ENCODE measurements around the gene STK16. TPM values are rescaled to one million over a fixed set of nuclear protein-coding genes. Genes with fewer than 3 reads are reported as not detected.

Gene STK16
- total and polyA plus RNA-seq, 4 donors = 5.8 to 44.3 (median 23.7) TPM

DNA sequence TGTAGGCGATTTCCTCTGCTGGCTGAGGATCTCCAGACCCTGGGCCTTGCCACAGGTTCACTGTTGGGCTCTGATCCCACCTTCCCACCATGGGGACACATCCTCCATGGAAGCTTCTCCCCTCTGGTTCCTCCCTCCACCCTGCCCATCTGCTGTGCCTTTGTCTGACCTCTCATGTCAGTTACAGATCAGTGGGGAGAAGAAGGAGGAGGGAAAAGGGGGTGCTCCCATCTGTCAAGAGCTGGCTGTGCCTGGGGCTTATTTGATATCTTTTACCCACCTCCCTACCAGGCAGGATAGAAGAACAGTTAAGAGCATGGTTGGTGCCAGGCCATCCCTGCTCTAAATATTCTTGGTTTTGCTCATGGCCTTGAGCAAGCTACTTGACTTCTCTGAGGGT, 21.6 kb downstream of the STK16 start:
- Histone ChIP-seq H3K27me3 (ENCODE audit: control insufficient read depth in 4 of 4, insufficient read depth in 4 of 4, low read length in 3 of 4) (no peaks in the 10 kb centered on the region), H3K9me3 (ENCODE audit: control insufficient read depth in 4 of 4, low read length in 3 of 4) (no peaks in the 10 kb centered on the region), H3K9ac (ENCODE audit: low read depth in 1 of 2, low read length in 2 of 2) (no peak overlapping the region), H3K27ac (ENCODE audit: low read depth in 1 of 2, low read length in 2 of 2) (no peak overlapping the region), H3K4me3 (ENCODE audit: low read depth in 1 of 3, low read length in 3 of 3) (no peak overlapping the region), H3K4me1 (ENCODE audit: control insufficient read depth in 4 of 4, insufficient read depth in 4 of 4, low read length in 3 of 4) (peaks cover 6 to 16% (median 12%) of the 10 kb centered on the region in 4 donors), H3K36me3 (ENCODE audit: control insufficient read depth in 4 of 4, insufficient read depth in 3 of 4, low read depth in 1 of 4, low read length in 3 of 4) (no peaks in the 10 kb centered on the region)
- no peak for DNase-seq (ENCODE audit: low spot score)
- 94% methylated on average over 1 of the region's 1 CpG for WGBS
- TF ChIP-seq FOXA1 (IDR thresholded peaks at IDR 0.05) (no peak), RAD21 (IDR thresholded peaks at IDR 0.05) (no peak), RXRA (IDR thresholded peaks at IDR 0.05) (no peak), MAX (IDR thresholded peaks at IDR 0.05) (no peak), REST (IDR thresholded peaks at IDR 0.05) (no peak), YY1 (IDR thresholded peaks at IDR 0.05) (no peak), JUND (IDR thresholded peaks at IDR 0.05) (no peak), FOXA2 (IDR thresholded peaks at IDR 0.05) (no peak), NR2F2 (IDR thresholded peaks at IDR 0.05) (no peak), EGR1 (IDR thresholded peaks at IDR 0.05; ENCODE audit: low read depth in 2 of 2) (no peak)
- TF ChIP-seq, protein P1, sequence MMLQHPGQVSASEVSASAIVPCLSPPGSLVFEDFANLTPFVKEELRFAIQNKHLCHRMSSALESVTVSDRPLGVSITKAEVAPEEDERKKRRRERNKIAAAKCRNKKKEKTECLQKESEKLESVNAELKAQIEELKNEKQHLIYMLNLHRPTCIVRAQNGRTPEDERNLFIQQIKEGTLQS (IDR thresholded peaks at IDR 0.05) = no peak

DNA sequence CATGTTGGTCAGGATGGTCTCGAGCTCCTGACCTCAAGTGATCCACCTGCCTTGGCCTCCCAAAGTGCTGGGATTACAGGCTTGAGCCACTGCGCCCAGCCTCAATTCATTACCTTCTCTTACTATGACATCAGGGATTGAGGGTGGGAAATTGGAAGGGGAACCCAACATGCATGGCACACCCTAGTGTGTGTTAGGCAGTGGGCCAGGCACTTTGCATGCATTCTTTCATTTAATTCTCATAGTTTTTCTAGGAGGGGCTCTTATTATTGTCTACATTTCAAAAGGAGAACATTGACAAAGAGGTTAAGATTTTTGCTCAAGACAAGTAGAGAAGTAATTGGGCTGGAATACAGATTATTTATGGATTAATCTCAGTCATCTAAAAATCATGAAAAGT, 23.0 kb downstream of the STK16 start:
- no peak for DNase-seq (ENCODE audit: low spot score)
- H3K36me3 ChIP-seq (ENCODE audit: control insufficient read depth in 4 of 4, insufficient read depth in 3 of 4, low read depth in 1 of 4, low read length in 3 of 4) = no peaks in the 10 kb centered on the region
- no peak for TF ChIP-seq JUND (IDR thresholded peaks at IDR 0.05)
- TF ChIP-seq RXRA (IDR thresholded peaks at IDR 0.05) = no peak
- TF ChIP-seq TAF1 (conservative IDR thresholded peaks at IDR 0.05) = no peak
- TF ChIP-seq RAD21 (IDR thresholded peaks at IDR 0.05) = no peak
- no peak for TF ChIP-seq REST (IDR thresholded peaks at IDR 0.05)
- no peak for TF ChIP-seq EGR1 (IDR thresholded peaks at IDR 0.05; ENCODE audit: low read depth in 2 of 2)
- no peak for TF ChIP-seq CTCF (IDR thresholded peaks at IDR 0.05; ENCODE audit: low read depth, low read length, missing input control)
- no peak overlapping the region for H3K4me3 ChIP-seq (ENCODE audit: low read depth in 1 of 3, low read length in 3 of 3)
- 91% methylated on average over 2 of the region's 2 CpGs for WGBS
- no peaks in the 10 kb centered on the region for H3K9me3 ChIP-seq (ENCODE audit: control insufficient read depth in 4 of 4, low read length in 3 of 4)
- no peak overlapping the region for H3K27ac ChIP-seq (ENCODE audit: low read depth in 1 of 2, low read length in 2 of 2)
- no peak overlapping the region for H3K9ac ChIP-seq (ENCODE audit: low read depth in 1 of 2, low read length in 2 of 2)
- peaks cover 6 to 16% (median 12%) of the 10 kb centered on the region in 4 donors for H3K4me1 ChIP-seq (ENCODE audit: control insufficient read depth in 4 of 4, insufficient read depth in 4 of 4, low read length in 3 of 4)
- H3K27me3 ChIP-seq (ENCODE audit: control insufficient read depth in 4 of 4, insufficient read depth in 4 of 4, low read length in 3 of 4) = no peaks in the 10 kb centered on the region

Data from liver (tissue), 9 donors.